GM21526 (cell line): ENCODE measurements around the gene RNF40.

Experiments used
- ATAC-seq: cut with Tn5 transposase; IDR thresholded peaks from one replicate; pipeline ENCODE4 v1.9.1; 2021; ENCODE audit warnings: moderate library complexity; ENCODE audit not compliant: unreplicated experiment, low FRiP score

RNF40 gene

GRCh38 chr16:30761928-30762902, at the start of gene RNF40, which contains the start of gene CFAP119:
Gene RNF40 (plus strand): TSS chr16:30762322. CDS start chr16:30762546, 224 bp downstream.
Gene CFAP119 (minus strand): TSS chr16:30762062. CDS start chr16:30761748, 314 bp downstream.
- peak; percentile 72 for ATAC-seq

- no peak for ATAC-seq
Observed at GRCh38 chr16:30715750-30716445, 46.2 kb upstream of the RNF40 start.

GRCh38 chr16:30720086-30720485, 42.0 kb upstream of the RNF40 start:
- ATAC-seq = no peak

GRCh38 chr16:30720694-30721093, 41.4 kb upstream of the RNF40 start:
- ATAC-seq = no peak

- no peak for ATAC-seq
Observed at GRCh38 chr16:30721167-30721566, 41.0 kb upstream of the RNF40 start.

GRCh38 chr16:30721606-30722005, 40.5 kb upstream of the RNF40 start:
- ATAC-seq = no peak

- ATAC-seq = no peak
Observed at GRCh38 chr16:30722443-30722842, 39.7 kb upstream of the RNF40 start.

GRCh38 chr16:30722916-30723315, 39.2 kb upstream of the RNF40 start:
- ATAC-seq = no peak

- ATAC-seq = no peak
Observed at GRCh38 chr16:30723725-30724355, 38.3 kb upstream of the RNF40 start.

- ATAC-seq = no peak
Observed at GRCh38 chr16:30724641-30725417, 37.3 kb upstream of the RNF40 start.

GRCh38 chr16:30725418-30725792, 36.7 kb upstream of the RNF40 start:
- ATAC-seq = no peak

GRCh38 chr16:30728321-30728720, 33.8 kb upstream of the RNF40 start:
- ATAC-seq = no peak

- ATAC-seq = no peak
Observed at GRCh38 chr16:30728899-30729672, 33.0 kb upstream of the RNF40 start.

- no peak for ATAC-seq
Observed at GRCh38 chr16:30731411-30731810, 30.7 kb upstream of the RNF40 start.

GRCh38 chr16:30736995-30737793, 24.9 kb upstream of the RNF40 start:
- ATAC-seq = no peak

GRCh38 chr16:30737794-30738648, 24.1 kb upstream of the RNF40 start:
- no peak for ATAC-seq

- ATAC-seq = no peak
Observed at GRCh38 chr16:30738984-30739951, 22.9 kb upstream of the RNF40 start.
